Kasumi-1 (cell line): ENCODE data around the gene SLC22A6.
A peak's percentile ranks its signal among the peaks of the same experiment; 100 is the strongest.

ENCODE experiments used
- DNase-seq, 2 experiments: peaks; one replicate each; lab custom pipeline; 2025; lab: John Stamatoyannopoulos, UW

SLC22A6 gene, protein sequence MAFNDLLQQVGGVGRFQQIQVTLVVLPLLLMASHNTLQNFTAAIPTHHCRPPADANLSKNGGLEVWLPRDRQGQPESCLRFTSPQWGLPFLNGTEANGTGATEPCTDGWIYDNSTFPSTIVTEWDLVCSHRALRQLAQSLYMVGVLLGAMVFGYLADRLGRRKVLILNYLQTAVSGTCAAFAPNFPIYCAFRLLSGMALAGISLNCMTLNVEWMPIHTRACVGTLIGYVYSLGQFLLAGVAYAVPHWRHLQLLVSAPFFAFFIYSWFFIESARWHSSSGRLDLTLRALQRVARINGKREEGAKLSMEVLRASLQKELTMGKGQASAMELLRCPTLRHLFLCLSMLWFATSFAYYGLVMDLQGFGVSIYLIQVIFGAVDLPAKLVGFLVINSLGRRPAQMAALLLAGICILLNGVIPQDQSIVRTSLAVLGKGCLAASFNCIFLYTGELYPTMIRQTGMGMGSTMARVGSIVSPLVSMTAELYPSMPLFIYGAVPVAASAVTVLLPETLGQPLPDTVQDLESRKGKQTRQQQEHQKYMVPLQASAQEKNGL

DNA sequence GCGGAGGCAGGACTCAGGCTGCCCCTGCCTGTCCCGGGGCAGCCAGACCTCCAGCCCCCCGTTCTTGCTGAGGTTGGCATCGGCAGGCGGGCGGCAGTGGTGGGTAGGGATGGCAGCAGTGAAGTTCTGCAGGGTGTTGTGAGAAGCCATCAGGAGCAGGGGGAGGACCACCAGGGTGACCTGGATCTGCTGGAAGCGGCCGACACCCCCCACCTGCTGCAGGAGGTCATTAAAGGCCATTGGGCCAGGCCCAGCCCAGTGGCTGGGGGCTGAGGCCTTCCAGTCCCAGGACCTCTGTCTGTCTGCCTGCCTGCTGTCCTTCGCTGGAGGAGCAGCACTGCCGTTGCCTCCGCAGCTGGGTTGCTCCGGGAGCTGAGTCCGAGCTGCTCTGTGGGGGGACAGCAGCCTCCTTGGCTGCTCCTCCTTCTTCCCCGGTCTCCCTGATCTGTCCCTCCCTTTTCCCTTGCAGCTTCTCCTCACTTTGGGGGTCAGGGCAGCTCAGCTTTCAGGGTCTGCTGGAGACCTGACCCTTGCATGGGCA is at the start of gene SLC22A6:
SLC22A6 (minus strand) TSS at position 517 of the 541 bp plus-strand sequence; CDS start at position 240, 277 bp downstream.
- no peak for DNase-seq

DNA sequence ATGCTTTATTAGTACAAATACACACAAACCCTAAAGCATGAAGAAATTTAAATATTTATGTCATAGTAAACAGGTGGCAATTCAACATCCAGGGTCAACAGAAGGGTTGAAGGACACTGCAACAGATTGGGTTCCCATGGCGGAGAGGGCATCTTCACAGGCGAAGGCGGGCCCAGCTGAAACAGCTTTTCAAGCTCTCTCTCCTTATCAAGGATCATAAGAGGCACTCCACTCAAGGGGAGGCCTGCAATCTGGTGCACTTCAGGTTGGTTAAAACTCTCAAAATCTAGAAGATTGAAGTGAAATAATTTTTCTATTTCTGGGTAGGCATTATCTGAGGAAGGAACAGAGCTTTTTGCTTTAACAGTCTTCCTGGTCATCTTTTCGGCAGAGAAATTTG is 47.7 kb upstream of the SLC22A6 start:
- DNase-seq, result no peak

DNA sequence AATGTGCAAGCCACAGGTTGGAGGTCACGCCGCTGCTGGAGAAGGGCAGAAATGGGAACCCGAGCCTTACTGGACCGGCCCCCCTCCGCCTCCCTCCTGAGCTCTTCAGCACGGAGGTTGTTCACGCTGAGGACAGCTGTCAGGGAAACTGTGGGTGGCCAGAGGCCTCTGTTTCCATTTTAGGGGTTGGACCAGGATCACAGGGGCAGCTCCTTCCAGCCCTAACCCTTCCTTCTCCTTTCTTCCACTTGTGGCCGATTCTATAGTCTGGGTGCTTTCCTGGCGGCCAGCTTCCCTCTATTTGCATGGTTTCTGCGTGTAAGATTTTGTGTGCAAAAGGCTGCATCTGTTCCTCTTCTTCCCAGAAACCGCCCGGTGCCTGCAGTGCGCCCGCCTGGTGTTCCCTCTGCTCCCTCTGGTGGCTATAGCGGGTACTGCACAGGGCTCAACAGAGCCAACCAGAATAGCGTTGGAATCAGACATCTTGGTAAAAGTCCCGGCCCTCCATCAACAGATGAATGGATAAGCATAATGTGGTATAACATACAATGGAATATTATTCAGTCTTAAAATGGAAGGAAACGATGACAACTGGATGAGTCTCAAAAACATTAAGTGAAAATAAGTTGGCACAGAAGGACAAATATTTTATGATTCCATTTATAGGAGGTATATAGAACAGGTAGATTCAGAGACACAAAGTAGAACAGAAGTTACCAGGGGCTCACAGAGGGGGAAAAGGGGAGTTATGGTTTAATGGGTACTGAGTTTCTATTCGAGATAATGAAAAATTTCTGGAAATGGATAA is 39.3 kb upstream of the SLC22A6 start:
- DNase-seq, result peak; percentile 91

DNA sequence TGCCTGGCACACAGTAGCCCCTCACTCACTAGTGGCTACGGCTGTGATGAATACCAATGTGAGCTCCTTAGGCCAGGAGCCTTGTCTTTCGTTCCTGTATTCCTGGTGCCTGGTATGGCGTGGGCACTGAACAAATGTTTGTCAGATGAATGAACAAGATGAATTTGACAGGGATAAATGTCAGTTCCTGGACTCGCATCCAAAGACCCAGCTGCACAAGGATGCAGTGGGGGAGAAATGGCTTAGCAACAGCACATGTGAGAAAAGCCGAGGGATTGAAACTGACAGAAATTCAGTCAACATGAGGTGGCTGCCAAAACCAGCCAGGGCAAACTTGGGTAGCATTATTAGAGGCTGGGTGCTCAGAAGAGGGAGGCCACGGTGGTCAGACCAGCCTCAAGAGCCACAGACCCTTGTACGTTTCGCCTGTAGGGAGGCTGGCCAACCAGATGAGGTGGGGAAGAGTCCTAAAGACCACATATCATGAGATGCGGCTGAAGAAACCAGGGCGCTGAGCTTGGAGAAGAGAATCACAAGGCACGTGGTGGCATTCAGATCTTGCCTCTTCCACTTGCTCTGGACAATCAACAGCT is 38.6 kb upstream of the SLC22A6 start:
- no peak for DNase-seq

DNA sequence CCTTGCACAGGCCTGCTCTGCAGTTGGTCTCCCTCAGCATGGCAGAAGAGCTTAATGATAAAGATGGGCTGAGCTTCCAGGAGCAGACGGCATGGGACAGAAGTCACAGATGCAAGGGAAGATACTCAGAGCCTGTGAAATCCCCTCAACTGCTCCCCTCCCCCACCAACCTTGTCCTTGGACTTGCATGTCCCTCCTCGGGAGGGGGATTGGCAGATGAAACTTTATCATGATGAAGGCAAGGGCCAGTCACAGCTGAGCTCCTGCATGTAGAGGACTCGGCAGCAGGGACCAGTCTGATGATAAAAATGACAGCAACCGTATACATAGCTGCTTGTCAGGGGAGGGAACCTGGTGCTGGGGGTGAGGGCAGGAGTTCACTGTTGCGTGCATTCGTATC is 37.7 kb upstream of the SLC22A6 start:
- DNase-seq, result no peak

DNA sequence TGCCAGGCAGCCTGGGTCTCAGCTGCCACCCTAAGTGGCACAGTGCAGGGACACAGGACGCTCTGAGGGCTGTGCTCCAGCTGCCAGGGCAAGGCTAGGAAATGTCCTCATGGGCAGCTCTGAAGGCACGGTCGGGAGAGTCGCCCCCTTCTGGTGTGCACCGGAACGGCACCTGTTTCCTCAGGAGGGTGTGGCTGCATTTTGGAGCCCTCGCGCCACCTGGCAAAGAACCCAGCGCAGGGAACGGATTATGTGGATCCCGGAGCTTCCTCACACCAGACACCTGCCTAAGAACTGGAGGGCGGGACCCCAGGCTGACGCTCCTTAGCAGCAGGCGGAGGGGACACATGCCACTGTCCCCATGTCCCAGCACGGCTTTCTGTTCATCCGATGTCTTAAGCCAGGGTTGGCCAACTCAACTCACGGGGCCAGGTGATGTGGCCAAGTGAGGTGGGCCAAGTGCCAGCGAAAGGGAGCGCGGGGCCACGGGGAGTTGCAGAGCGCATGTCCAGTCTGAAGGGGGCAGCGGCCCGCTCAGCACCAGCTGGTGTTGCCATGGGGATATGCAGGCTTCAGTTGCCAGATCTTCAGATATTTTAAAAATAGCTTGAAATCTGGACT is 36.0 kb upstream of the SLC22A6 start:
- no peak for DNase-seq

DNA sequence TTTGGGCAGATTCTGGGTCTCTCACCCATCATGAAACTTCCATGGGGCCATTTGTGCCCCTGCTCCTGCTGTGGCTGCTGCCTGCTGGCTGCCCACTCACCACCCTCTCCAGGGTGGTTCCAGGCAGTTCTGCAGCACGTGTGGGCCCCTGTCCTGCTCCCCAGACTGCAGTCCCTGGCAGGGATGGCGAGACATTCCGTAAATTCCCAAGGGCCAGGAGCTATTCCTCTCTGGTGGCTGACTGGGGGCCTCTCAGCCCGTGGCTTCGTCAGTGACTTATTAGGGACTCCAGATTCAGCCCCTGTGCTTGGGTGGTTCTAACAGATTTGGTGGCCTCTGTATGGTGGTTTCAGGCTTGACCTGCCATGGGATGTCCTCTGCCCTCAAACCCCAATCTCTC is 34.7 kb upstream of the SLC22A6 start:
- no peak for DNase-seq

DNA sequence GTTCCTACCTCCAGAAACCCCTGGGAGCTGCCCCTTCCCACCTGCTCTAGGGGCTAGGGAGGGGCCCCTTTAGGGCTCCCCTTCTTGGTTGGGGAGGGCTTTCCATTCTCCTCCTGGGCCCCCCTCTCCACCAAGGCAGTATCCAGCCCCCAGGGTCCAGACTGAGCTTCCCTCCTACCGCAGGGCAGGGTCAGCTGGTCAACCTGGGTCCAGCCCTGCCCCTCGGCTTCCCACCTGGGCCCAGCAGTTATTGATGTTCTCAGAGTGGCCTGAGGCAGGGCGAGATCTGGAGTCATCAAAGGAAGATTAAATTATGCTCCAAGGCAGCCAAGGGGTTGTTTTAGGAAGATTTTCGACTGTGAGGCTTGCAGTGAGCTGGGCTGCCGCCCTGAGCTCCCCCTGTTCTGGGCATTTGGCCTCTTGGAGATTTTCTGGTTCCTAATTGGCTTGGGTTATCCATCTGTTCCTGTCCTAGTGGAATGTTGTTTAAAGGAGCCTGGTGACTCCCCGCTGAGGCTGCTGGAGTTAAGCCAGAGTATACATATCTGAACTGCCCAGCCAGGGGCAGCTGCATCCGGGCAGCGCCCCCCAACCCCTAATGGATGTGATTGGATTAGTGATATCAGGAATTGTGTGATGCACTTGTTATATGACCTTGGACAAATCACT is 32.7 kb upstream of the SLC22A6 start:
- no peak for DNase-seq

DNA sequence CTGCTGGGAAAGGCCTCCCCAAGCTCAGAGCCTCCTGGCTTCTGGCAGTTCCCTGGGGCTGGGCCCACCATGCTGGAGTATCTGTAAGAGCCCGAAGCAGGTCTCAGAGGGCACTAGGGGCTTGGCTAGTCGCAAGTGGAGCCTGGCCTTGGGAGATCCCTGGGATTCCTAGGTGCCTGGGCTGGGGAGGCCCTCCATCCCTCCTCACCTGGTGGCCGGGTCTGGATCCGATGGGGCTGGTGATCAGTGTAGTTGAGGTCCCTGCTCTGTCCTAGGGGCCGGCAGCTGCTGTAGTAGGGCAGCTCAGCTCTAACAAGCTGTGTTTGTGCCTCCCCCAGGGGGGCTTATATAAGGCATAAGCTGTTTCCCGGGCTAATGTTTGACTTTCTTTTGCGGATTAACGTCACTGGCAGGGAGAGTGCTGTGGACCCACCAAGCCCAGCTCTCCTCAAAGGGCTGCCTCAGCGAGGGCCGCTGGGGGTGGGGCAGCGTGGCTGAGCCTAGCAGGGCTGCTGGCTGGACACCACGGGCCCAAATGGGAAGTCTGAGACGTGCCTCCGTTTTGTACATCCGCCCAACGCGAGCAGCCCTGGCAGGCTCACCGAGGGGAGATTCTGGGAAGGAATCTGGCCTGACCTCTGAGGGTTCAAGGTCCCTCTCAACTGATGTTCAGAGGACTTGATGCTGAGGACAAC is 30.9 kb upstream of the SLC22A6 start, which contains the start of gene SLC22A8:
SLC22A8 (minus strand) TSS at position 321 of the 695 bp plus-strand sequence. CDS start 883 bp downstream, outside the sequence.
- no peak for DNase-seq

DNA sequence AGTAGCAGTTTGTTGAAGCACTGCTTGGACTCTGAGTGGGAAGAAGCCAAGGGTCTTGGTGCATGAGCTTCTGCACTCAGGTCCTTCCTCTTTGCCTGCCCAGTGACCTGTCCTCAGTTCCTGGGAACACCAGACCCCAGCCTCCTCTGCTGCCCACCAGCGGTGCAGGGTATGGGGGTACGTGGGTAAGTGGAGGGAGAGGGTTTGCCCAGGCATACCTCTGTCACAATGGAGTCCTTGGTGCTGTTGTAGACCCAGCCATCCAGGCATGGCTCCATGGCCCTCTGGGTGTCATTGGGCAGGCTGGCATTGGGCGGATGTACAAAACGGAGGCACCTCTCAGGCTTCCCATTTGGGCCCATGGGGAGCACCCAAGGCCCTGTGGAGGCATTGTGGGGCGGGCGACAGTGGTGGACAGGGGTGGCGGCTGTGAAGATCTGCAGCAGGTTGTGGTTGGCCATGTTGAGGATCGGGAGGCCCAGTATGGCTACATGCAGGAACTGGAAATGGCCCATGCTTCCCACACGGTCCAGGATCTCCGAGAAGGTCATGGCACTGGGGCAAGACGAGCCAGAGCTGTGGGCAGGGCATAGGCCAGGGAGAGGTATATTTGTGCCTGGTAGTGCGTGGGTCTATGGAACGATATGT is 29.8 kb upstream of the SLC22A6 start:
- no peak for DNase-seq

DNA sequence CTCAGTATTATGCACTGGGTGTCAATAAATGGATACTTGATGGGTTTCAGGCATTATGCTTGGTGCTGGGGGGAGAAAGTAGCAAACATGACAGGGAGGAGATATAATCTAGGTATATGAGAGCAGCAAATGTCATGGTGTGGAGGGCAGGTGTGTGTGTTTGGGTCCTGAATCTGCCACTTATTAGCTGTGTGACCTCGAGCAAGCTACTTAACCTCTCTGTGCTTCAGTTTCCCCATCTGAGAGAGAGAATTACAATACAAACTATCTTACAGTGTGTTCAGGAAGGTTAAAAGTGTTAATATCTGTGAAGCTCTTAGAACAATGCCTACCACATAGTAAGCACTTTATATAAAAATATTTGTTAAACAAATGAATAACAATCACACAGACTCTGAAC is 28.1 kb upstream of the SLC22A6 start:
- no peak for DNase-seq

DNA sequence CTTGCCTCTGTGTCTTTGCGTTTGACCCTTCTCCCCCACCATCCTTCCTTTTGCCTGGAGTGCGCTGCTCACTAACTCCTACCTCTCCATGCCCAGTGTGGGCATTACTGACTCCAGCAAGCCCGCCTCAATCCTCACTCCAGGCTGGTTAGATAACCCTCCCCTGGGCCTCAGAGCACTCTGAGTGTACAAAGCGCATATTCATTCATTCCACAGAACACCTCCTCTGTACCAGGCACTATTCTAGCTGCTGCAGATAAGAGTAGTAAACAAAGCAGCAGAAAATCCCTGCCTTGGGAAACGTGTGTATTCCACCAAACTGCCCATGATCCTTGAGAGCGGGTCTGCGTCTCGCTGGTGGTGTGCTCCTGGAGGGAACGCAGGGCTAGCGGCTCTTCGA is 27.7 kb upstream of the SLC22A6 start:
- DNase-seq, result no peak

DNA sequence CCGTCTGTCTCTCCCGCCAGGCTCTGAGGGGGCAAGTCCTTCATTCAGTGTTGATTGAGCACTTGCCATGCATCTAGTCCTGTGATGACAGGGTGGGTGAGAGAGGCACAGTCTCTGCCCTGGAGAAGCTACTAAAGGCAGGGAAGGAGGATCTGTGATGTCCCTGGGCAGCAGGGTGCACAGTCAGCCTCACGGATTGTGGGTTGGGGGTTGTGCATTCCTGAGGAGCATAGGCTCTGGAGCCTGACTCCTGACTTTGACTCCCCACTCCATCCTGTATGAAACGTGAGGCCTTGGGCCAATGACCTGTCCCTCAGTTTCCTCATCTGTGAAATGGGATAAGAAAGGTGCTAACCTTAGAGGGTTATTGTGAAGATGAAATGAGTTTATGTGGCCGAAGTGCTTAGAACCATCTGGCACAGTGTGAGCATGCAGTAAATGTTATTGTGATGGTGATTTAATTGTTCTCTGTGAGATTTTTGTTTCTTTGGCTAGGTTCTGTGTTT is 26.2 kb upstream of the SLC22A6 start:
- no peak for DNase-seq

DNA sequence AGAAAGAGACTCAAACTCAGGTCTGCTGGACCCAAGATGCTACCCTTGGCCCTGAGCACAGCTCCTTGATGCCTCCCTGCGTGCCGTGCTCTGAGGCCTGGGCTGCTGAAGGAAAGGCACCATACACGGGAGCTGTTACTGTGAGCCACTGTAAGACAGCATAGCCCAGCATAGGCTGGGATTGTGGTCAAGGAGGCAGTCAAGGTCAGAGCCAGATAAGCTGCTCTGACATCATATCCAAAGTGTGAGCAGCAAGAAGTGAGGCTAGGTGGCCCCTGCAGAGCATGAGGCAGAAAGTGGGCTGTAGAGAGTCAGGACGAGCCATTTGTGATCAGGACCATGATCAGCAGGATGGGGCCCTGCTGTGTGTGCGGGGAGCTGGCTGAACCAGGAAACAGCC is 23.2 kb upstream of the SLC22A6 start:
- DNase-seq, result no peak

DNA sequence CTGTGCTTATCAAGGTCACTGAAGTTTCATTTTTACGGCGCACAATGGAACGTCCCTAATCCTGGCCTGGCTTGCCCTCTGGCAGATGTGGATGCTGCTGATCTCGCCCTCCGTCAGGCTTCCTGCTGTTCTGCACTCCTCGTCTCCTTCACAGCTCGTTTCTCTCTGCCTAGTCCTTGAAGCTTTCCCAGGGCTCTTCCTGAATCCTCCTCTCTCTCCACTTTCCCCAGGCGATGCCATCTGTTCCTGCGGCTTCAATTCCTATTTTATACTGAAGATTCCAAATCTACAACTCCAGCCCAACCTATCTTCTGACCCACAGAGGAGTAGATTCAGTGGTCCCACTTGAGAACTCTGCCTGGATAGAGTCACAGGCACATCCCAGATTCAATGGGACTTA is 16.7 kb upstream of the SLC22A6 start:
- no peak for DNase-seq

DNA sequence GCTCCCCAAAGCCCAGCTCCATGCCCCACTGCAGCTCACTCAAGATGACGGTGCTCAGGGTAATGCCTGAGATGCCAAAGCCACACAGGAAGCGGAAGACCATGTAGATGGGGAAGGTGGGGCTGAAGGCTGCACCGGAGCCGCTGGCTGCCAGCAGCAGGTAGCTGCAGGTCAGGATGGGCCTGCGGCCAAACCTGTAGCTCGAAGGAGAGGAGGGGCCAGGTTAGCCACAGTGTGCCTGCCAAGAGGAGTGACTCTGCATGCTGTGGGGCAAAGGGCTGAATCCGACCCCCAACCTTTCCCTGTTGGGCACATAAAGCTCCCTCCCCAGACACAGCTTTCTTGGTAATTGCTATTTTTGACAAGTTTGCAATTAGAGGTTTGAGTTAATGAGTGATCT is 14.9 kb upstream of the SLC22A6 start:
- DNase-seq, result no peak

DNA sequence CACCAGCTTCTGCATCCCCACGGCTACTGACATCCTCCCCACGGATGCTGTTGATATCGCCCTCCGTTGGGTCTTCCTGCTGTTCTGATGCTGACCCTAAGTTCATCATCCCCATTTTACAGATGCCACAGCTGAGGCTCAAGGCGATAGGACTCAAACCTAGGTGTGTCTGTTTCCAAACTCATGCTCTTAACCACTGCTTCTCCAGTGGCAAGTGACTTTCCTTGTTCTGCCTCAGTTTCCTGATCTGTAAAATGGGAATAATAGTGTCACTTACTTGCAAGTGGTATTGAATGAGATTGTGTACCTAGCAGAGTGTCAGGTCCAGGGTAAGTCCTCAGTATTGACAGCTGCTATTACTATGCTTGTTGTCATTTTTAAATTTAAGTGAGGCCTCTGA is 14.4 kb upstream of the SLC22A6 start:
- no peak for DNase-seq

DNA sequence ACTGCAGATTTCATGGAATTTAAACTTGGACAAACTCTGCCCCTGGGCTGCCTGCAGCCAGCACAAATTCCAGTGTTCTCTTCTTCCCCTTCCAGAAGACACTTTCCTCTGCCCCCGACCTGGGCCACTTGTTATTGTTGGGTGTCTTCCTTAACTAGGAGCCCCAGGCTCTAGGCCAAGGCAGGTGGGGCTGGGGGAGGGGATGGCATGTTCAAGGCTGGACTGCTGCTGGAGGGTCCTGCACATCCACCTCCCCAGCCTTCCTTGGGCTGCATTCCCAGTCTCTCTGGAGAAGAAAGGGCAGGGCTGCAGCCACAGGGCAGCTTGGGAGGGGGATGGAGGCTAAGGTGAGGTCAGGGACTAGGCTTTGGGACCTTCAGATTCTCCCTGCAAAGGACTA is 11.5 kb upstream of the SLC22A6 start:
- no peak for DNase-seq

DNA sequence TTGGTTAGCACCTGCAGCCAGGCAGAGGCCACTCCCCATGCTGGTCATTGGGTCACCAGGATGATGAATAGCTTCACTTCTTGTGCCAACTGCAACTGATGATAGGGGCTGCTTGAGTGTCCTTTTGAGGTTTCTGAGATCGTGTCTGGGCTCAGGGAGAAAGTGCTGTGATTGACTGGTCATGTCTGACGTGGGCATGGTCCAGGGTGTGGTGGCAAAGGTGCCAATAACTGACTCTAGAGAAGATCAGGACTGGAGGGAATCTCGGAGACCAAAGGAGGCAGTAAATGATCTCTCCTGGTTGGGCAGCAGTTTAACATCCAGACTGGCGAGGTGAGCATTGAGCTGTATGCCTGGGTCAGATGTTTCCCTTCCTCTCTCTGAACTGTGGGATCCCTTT is 10.0 kb upstream of the SLC22A6 start:
- DNase-seq, result no peak

DNA sequence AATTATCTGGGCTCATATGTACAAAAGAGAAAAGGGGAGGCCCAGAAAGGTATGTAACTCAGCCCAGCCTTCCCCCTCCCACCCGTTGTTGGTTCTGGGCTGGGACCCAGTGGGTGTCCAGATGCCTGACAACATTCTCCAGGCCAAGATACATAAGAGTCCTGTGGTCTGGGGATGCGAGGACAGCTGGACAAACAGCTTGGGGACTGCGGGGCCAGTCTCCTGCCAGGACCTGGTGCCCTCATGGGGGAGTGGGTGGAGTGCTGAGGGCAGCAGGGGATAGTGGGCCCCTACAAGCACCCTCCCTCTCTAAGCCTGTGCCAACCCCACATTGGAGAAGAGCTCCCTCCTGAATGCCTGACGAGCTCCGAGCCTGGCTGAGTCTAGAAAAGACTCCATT is 3.5 kb upstream of the SLC22A6 start:
- no peak for DNase-seq
